Measurements from ENCODE around the gene GPC3.
"Not testable (repeated sequence)": the region's sequence is repeated elsewhere in the genome, so short reads cannot be mapped to it uniquely, and the experiment has no call there.

Gene GPC3

GRCh38 chrX:133836561-133836960 is 148.8 kb downstream of the GPC3 start:
- DNase-seq = no peak

DNA sequence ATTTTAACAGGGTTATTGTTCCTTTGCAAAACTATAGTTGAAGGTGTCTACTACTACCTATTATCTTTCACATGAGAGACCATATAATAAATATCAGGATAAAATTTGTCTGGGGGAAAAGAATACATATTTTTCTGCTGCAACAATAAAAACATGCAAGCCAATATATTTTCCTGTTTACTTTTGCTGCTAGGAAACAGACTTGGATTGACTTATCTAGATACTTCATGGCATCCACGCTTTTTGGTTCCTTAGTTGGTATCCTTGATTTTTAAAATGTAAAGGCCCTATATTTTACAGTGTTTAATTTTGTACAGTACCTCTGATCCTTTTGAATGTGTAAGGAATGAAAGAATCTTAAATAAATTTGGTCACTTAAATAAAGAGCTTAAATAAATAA is 150.6 kb downstream of the GPC3 start:
- DNase-seq = no peak

DNA sequence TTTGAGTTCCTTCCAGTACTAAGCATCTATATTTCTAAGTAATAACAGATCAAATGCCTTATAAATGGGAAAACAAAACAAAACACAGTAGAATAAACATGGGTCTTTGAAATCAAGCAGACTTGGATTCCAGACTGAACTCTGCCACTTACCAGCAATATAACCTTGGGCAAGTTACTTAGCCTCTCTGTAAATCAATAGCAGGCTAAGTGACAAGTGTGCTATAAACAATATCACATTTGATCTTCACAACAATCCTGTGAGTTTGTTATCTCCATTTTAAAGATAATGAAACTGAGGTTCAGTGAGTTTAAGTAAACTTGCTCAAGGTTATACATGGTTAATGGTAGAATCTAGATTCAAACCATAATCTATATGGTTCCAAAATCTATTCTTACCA is 165.8 kb downstream of the GPC3 start:
- DNase-seq = no peak

DNA sequence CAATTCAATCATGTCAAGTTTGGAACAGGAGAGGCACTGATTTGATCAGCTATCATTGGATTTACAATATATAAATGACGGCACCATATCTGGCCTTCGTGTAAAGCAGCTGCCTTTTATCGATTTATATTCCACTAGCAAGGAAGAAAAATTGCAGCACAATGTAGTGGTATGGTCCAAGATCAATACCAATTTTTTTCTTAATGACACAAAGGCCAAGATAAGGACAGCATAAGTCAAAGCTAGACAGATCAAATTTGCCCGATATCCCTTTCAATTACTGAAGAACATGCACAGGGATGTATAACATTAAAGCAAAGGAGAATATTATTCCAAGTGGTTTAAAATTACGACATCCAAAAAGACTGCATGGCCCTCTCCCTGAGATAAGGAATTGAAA is 167.4 kb downstream of the GPC3 start:
- no peak for DNase-seq

DNA sequence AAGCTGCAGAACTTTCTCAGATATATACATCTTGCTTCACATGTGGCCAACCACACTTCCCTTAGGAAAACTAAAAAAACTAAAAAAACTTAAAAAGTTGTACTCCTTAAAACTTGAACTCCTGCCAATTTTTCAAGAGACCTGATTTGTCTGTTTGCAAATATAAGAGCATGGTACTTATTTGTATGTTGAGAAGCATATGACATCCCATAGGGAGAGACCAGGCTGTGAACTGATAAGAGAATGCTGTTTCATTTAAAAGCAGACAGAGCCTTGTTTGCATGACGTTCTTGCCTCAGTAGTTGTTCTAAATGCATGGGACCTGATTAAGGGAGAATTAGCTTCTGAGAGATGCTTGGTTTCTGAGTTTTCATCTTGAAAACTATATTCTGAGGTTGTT is 169.9 kb downstream of the GPC3 start:
- DNase-seq = no peak

DNA sequence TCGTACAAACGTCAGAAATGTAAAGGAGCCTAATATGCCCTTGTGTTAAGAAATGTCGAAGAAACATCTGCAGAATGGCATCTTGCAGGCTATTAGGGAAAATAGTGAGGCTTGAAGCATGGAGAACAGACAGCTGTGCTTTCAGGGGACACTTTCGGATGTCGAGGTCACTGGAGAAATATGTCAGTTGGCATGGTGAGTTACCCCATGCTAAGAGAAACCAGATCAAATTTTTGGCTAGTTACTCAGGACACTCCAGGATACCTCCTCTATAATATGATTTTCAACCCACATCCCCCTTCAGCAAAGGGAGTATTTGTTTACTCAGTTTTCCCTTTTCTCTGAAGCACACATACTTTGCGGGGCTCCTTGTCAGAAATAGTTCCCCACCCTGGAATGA is 171.4 kb downstream of the GPC3 start:
- no peak for DNase-seq

DNA sequence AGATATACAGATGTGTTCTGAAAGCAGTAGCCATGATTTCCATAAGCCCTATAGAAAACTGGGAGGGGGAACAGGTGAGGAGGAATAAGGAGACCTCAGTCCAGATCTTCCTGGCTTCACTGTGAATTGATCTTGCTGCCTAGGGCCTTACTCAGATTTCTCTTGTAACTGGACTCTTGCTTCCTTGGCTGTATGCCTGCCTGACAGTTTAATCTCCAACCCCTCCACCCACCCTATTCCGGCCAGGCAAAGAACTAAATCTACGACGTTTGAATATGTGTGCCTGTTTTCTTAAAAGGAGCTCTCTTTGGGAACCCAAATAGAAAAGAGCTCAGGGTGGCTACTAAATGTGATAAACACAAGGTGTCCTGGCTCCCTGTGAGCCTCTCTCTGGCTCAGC is 173.0 kb downstream of the GPC3 start:
- no peak for DNase-seq

- no peak for DNase-seq
Measured at GRCh38 chrX:133810925-133811324, 174.5 kb downstream of the GPC3 start.

DNA sequence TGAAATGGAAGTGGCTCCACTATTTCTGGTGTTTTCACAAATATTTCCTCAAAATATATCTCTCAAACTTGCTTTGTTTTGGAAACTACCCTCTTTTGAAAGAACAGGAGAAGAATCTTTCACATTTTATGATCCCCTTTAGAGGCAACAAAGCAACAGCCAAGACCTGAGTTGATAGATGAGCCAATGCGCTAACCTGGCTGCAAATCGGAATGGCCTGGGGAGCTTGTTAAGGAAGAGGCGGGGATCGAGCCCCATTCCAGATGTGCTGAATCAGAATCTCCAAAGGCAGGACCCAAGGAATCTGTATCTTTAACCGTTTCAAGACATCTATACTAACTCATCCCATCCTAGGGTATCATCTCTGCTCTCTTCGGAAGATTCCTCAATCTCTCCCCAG is 181.3 kb downstream of the GPC3 start:
- DNase-seq = no peak

DNA sequence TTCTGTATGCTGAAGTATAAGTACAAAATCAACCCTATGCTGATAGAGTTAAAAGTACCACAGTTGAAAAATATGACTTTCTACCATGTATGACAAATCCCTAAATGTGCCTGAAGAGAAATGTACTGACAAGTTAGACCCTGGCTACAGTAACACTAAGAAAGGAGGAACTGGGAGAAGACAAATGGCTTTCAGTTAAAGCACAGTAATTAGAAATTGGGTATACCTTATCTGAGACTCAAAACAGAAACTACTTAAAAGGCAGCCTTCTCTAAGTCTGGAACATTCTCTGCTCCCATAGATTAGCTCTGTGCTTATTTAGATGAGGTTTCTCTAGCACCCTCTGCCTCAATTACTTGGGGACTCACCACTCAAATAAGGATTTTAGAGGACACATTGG is 189.1 kb downstream of the GPC3 start:
- no peak for DNase-seq

- no peak for DNase-seq
Measured at GRCh38 chrX:133794126-133794525, 191.3 kb downstream of the GPC3 start.

GRCh38 chrX:133793626-133794025 is 191.8 kb downstream of the GPC3 start:
- no peak for DNase-seq

GRCh38 chrX:133792198-133792953 is 193.0 kb downstream of the GPC3 start:
- DNase-seq = peak; percentile 43

- no peak for DNase-seq
Measured at GRCh38 chrX:133789829-133790228, 195.6 kb downstream of the GPC3 start.

- no peak for DNase-seq
Measured at GRCh38 chrX:133786382-133786781, 199.0 kb downstream of the GPC3 start.

GRCh38 chrX:133783274-133783673 is 202.1 kb downstream of the GPC3 start:
- no peak for DNase-seq

DNA sequence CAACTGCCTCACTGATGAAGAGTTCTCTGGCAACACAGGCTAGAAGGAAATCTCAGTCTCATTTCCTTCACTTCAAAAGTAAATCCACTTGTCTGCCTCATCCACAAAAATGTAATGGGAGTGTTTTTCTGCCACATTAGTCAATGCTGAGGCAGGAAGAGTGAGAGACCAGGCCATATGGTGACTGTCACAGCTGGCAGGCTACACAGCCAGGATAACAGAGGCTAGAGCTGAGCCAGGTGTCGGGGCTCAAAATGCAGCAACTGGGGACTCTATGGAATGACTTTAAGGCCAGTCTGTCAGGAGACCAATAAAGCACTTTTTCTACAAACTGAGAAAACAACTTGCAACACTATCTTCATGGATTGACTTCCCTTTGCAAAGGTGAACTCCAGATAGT is 204.2 kb downstream of the GPC3 start:
- no peak for DNase-seq

DNA sequence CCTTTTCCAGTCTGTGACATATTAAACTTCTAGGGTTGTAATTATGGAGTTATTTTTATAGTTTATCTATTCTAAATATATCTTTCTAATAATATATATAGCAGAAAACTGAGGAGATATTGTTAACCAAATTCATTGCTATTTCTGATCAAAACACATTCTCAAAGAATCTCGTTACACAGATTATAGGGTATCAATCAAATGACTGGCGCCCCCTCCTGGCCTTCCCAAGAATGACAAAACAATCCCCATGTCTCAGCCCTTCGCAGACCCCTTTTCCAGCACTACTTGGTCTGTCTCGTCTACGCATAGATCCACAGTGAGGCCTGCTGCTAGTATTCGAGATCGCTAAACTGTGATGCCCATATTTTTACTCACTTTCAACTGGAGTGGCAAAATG is 209.3 kb downstream of the GPC3 start:
- peak; percentile 30 for DNase-seq

DNA sequence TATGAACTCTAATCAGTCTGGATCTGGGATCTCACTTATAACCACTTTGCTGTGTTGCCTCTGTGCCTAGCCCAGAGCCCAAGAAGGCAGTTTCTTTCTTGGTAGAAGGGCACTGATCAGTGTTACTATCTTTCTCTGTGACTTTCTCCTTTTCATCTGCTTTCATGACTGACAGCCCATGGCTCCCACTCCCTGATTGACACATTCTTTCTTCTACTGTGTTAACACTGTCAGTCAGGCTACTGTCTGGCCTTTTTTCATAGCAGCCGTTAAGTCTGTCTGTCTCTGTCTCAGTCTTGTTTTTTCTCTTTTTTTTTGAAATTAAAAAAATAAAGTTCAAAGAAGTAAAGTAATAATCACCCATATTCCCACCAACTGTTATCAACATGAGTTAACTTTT is 210.6 kb downstream of the GPC3 start:
- no peak for DNase-seq

- DNase-seq = no peak
Measured at GRCh38 chrX:133771086-133771646, 214.2 kb downstream of the GPC3 start.

DNA sequence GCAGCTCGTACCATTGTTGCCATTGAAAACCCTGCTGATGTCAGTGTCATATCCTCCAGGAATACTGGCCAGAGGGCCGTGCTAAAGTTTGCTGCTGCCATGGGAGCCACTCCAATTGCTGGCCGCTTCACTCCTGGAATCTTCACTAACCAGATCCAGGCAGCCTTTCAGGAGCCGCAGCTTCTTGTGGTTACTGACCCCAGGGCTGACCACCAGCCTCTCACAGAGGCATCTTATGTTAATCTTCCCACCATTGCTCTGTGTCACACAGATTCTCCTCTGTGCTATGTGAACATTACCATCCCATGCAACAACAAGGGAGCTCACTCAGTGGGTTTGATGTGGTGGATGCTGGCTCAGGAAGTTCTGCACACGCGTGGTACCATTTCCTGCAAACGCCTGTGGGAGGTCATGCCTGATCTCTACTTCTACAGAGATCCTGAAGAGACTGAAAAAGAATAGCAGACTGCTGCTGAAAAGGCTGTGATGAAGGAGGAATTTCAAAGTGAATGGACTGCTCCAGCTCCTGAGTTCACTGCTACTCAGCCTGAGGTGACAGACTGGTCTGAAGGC is 222.3 kb downstream of the GPC3 start:
- DNase-seq = not testable (repeated sequence)

DNA sequence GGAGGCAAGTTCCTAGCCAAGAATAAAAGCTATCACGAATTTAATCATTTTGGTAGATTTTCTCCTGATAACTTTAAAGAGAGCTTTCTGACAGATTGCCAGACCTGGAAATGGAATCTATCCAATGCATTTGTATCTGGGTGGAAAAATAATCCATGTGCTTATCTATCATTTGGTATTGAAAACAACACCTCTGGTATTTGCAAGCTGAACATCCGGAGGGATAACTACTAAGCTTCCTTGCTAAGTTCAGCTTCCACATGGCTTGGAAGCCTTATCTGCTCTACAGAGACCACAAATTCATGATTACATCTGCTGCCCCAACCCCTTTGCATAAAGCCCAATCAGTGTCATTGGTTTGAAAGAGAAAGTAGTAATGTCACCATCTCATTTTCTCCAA is 230.7 kb downstream of the GPC3 start:
- DNase-seq = no peak

- no peak for DNase-seq
Measured at GRCh38 chrX:133749951-133750350, 235.4 kb downstream of the GPC3 start.

DNA sequence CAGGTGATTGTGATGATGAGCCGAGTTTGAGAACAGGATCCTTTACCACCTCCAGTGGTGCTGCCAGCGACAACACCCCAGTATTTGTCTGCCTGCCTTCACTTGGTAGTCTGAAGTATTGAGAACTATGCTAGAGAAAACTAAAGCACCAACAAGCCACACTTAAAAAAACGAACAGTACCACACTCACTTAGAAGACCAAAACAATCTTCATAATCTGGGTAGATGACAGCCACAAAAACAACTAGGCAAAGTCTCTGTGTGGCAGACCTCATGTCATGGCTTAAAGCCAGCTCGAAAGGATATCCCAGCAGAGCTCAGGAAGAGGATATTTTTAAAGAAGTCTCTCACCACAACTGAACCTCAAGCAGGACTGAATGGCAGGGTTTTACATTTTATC is 236.0 kb downstream of the GPC3 start:
- no peak for DNase-seq

- DNase-seq = no peak
Measured at GRCh38 chrX:133747196-133747595, 238.2 kb downstream of the GPC3 start.

All from stimulated activated CD4-positive, alpha-beta T cell treated with anti-CD3 and anti-CD28 coated beads, Interleukin-4, amount 100 ng/mL, for 1 hour (primary cell).